IMR-90 (cell line): Measurements from ENCODE around the gene WASHC3. TPM values are rescaled to one million over a fixed set of nuclear protein-coding genes. Genes with fewer than 3 reads are reported as not detected.

Source experiments
- ATAC-seq: fragments of 200-7000 bp; cut with Tn5 transposase; 2 replicates; pipeline ENCODE4 v1.9.1; 2020; ENCODE audit warnings: low read depth, mild to moderate bottlenecking, moderate library complexity
- BruUV-seq: library from RNA; stranded (reverse); fragments of 400-500 nt; replicated peaks from 2 replicates; lab custom pipeline; 2021; lab: Mats Ljungman, UMichigan
- CTCF ChIA-PET: fragments of 300-600 bp; formaldehyde crosslinking; extraction: SDS; loops from one replicate; lab custom pipeline; 2021; ENCODE audit warnings: antibody characterized with exemption; lab: Yijun Ruan, JAX
- POLR2A ChIA-PET: fragments of 300-600 bp; sonication (Branson Sonifier 250); formaldehyde crosslinking; loops from one replicate; lab custom pipeline; 2022; ENCODE audit warnings: antibody characterized with exemption; ENCODE audit not compliant: unreplicated experiment; lab: Charles Lee
- DNase-seq: peaks from one replicate; pipeline ENCODE4 v3.0.0; 2013
- H2AFZ ChIP-seq: replicated peaks from 2 replicates; pipeline ENCODE3; 2013; ENCODE audit warnings: low read length, mild to moderate bottlenecking; ENCODE audit not compliant: poor library complexity
- H2AK5ac ChIP-seq: 2 replicates; pipeline ENCODE4 v1.6.1; 2013; ENCODE audit warnings: low read depth, low read length, inconsistent platforms
- H2AK9ac ChIP-seq: replicated peaks from 2 replicates; pipeline ENCODE3; 2013; ENCODE audit warnings: mild to moderate bottlenecking, low read depth, low read length, moderate library complexity; ENCODE audit not compliant: poor library complexity
- H2BK120ac ChIP-seq: 2 replicates; pipeline ENCODE4 v1.6.1; 2013; ENCODE audit warnings: low read depth, low read length, inconsistent platforms
- H2BK15ac ChIP-seq: 3 replicates; pipeline ENCODE4 v1.6.1; 2013; ENCODE audit warnings: low read depth, low read length, inconsistent platforms
- H2BK20ac ChIP-seq: 2 replicates; pipeline ENCODE4 v1.6.1; 2013; ENCODE audit warnings: low read depth, mild to moderate bottlenecking, inconsistent platforms, low read length, moderate library complexity
- H2BK5ac ChIP-seq: 2 replicates; pipeline ENCODE4 v1.6.1; 2013; ENCODE audit warnings: mild to moderate bottlenecking, low read depth, low read length, inconsistent platforms; ENCODE audit not compliant: poor library complexity, severe bottlenecking
- H3K14ac ChIP-seq: replicated peaks from 2 replicates; pipeline ENCODE4 v1.6.1; 2013; ENCODE audit warnings: low read depth, low read length, inconsistent platforms
- H3K18ac ChIP-seq: 2 replicates; pipeline ENCODE4 v1.6.1; 2013; ENCODE audit warnings: low read depth, low read length, control low read depth
- H3K23ac ChIP-seq: 2 replicates; pipeline ENCODE4 v1.6.1; 2013; ENCODE audit warnings: low read depth, low read length, inconsistent platforms
- H3K27ac ChIP-seq: 2 replicates; pipeline ENCODE4 v1.5.1; 2013; ENCODE audit warnings: mild to moderate bottlenecking, control low read depth, low read length; ENCODE audit not compliant: insufficient read depth
- H3K27me3 ChIP-seq: 2 replicates; pipeline ENCODE4 v1.6.1; 2013; ENCODE audit warnings: low read length; ENCODE audit not compliant: control insufficient read depth, insufficient read depth
- H3K36me3 ChIP-seq: 2 replicates; pipeline ENCODE4 v1.6.1; 2013; ENCODE audit warnings: low read length, mixed read lengths; ENCODE audit not compliant: control insufficient read depth, insufficient read depth
- H3K4ac ChIP-seq: 2 replicates; pipeline ENCODE4 v1.6.1; 2013; ENCODE audit warnings: low read depth, low read length, inconsistent platforms
- H3K4me1 ChIP-seq: 2 replicates; pipeline ENCODE4 v1.6.1; 2013; ENCODE audit warnings: low read length, mixed read lengths; ENCODE audit not compliant: control insufficient read depth, insufficient read depth
- H3K4me2 ChIP-seq: 2 replicates; pipeline ENCODE4 v1.6.1; 2013; ENCODE audit warnings: low read depth, mild to moderate bottlenecking, control low read depth, low read length, moderate library complexity
- H3K4me3 ChIP-seq: 2 replicates; pipeline ENCODE4 v1.5.1; 2013; ENCODE audit warnings: low read depth, mild to moderate bottlenecking, control low read depth, low read length, moderate library complexity; ENCODE audit not compliant: insufficient read depth
- H3K56ac ChIP-seq: 2 replicates; pipeline ENCODE4 v1.6.1; 2013; ENCODE audit warnings: low read length, inconsistent platforms; ENCODE audit not compliant: insufficient read depth; ENCODE audit errors: extremely low read depth
- H3K79me1 ChIP-seq, 2 experiments: 2 replicates each; pipeline ENCODE4 v1.6.1; 2013; ENCODE audit warnings: low read length in 2 of 2, inconsistent platforms in 1 of 2, low read depth in 1 of 2
- H3K9ac ChIP-seq: 2 replicates; pipeline ENCODE4 v1.6.1; 2013; ENCODE audit warnings: low read depth, low read length, control low read depth
- H3K9me1 ChIP-seq: 2 replicates; pipeline ENCODE4 v1.6.1; 2013; ENCODE audit warnings: low read length, inconsistent platforms; ENCODE audit not compliant: insufficient read depth
- H3K9me3 ChIP-seq: 2 replicates; pipeline ENCODE4 v1.6.1; 2013; ENCODE audit warnings: low read length; ENCODE audit not compliant: control insufficient read depth, insufficient read depth
- H4K20me1 ChIP-seq: 2 replicates; pipeline ENCODE4 v1.6.1; 2013; ENCODE audit warnings: low read length, inconsistent platforms; ENCODE audit not compliant: insufficient read depth
- H4K5ac ChIP-seq: 2 replicates; pipeline ENCODE4 v1.6.1; 2013; ENCODE audit warnings: mild to moderate bottlenecking, low read depth, low read length, control low read depth
- H4K8ac ChIP-seq, 2 experiments: 2 replicates each; pipeline ENCODE4 v1.6.1; 2013; ENCODE audit warnings: low read depth in 2 of 2, low read length in 2 of 2, control low read depth in 1 of 2, inconsistent platforms in 1 of 2
- H4K91ac ChIP-seq: 2 replicates; pipeline ENCODE4 v1.6.1; 2013; ENCODE audit warnings: low read depth, low read length, inconsistent platforms; ENCODE audit not compliant: insufficient read depth
- BHLHE40 ChIP-seq: fragments of 150-350 bp; IDR thresholded peaks from 2 replicates; pipeline ENCODE4 v1.6.1; 2016; ENCODE audit warnings: mild to moderate bottlenecking, low read depth, low read length
- CEBPB ChIP-seq: IDR thresholded peaks from 2 replicates; pipeline ENCODE4 v1.6.1; 2012; ENCODE audit warnings: low read depth, low read length, improper control_type of control experiment
- CHD1 ChIP-seq: IDR thresholded peaks from 2 replicates; pipeline ENCODE4 v1.6.1; 2012; ENCODE audit warnings: low read depth, low read length, improper control_type of control experiment
- CTCF ChIP-seq: conservative IDR thresholded peaks from 2 replicates; pipeline ENCODE4 v1.5.1; 2012; ENCODE audit warnings: mild to moderate bottlenecking, low read depth, low read length, improper control_type of control experiment
- FOS ChIP-seq: fragments of 150-350 bp; IDR thresholded peaks from 2 replicates; pipeline ENCODE4 v1.6.1; 2016; ENCODE audit warnings: low read depth, low read length
- MAZ ChIP-seq: IDR thresholded peaks from 2 replicates; pipeline ENCODE4 v1.6.1; 2012; ENCODE audit warnings: low read depth, mild to moderate bottlenecking, low read length, improper control_type of control experiment, moderate library complexity, borderline replicate concordance
- NFE2L2 ChIP-seq: fragments of 150-350 bp; IDR thresholded peaks from 2 replicates; pipeline ENCODE4 v1.6.1; 2016; ENCODE audit warnings: low read depth, mild to moderate bottlenecking, low read length
- RAD21 ChIP-seq: IDR thresholded peaks from 2 replicates; pipeline ENCODE4 v1.6.1; 2012; ENCODE audit warnings: low read length, improper control_type of control experiment
- RCOR1 ChIP-seq: IDR thresholded peaks from 2 replicates; pipeline ENCODE4 v1.6.1; 2012; ENCODE audit warnings: mild to moderate bottlenecking, low read length, improper control_type of control experiment; ENCODE audit not compliant: insufficient replicate concordance
- RFX5 ChIP-seq: IDR thresholded peaks from 2 replicates; pipeline ENCODE4 v1.8.0; 2012; ENCODE audit warnings: low read depth, mild to moderate bottlenecking, low read length, moderate library complexity
- USF2 ChIP-seq: fragments of 150-350 bp; IDR thresholded peaks from 2 replicates; pipeline ENCODE4 v1.6.1; 2017; ENCODE audit warnings: mild to moderate bottlenecking, antibody characterized with exemption, low read length, low read depth
- WGBS, 2 experiments: methylation state at CpG; one replicate each; pipeline versions ENCODE4 v1.1.5 to v1.1.7; 2013; ENCODE audit warnings: missing lambda C conversion rate in 2 of 2; ENCODE audit not compliant: insufficient read length in 1 of 2; ENCODE audit errors: extremely low coverage in 2 of 2; 5-methylcytosine and 5-hydroxymethylcytosine counted together
- dilution Hi-C: fragments of 300-500 bp; cut with HindIII; formaldehyde crosslinking; loops from one replicate; pipeline ENCODE4 v1.14.3; 2018; ENCODE audit warnings: low sequenced_read_pairs; ENCODE audit not compliant: unreplicated experiment
- in situ Hi-C: fragments of 300-500 bp; cut with MboI; formaldehyde crosslinking; loops from 3 replicates; pipeline ENCODE4 v1.14.3; 2019; ENCODE audit warnings: low sequenced_read_pairs, inconsistent platforms, mixed read lengths
- intact Hi-C: fragments of 100-400 bp; cut with micrococcal nuclease; formaldehyde crosslinking; loops from 2 replicates; pipeline ENCODE4 v1.10.0; 2022
- polyA plus RNA-seq, 3 experiments: library from polyadenylated mRNA; depleted of rRNA; stranded (reverse); fragments of >200 nt; gene quantifications; 2 replicates each; pipeline ENCODE4 v1.2.3, GENCODE V29; 2012; ENCODE audit warnings: low replicate concordance in 1 of 3
- total RNA-seq: library from RNA; depleted of rRNA; stranded (reverse); fragments of >200 nt; gene quantifications from 2 replicates; pipeline ENCODE4 v1.2.3, GENCODE V29; 2012

WASHC3 gene
- total and polyA plus RNA-seq, 2 of the 4 experiments (the other 2 are of a cell fraction): 54.8 to 87.1 TPM

- H3K18ac ChIP-seq: no peak overlapping the region
- no CpG with 5 or more reads among the region's 3 CpGs for WGBS, 2 experiments
Observed at GRCh38 chr12:102096855-102097254, 35.1 kb upstream of the WASHC3 start.

More at GRCh38 chr12:102096855-102097254, 35.1 kb upstream of the WASHC3 start:
- no peak overlapping the region for H2BK20ac ChIP-seq
- peaks cover 0 to 12% of the 10 kb centered on the region in 2 experiments; a peak in 1 of 4 replicates for H3K79me1 ChIP-seq
- peaks cover 3% of the 10 kb centered on the region; the same call in 1 of the 2 replicates for H3K4me1 ChIP-seq
- no peak overlapping the region for H2BK5ac ChIP-seq
- H4K20me1 ChIP-seq: no peaks in the 10 kb centered on the region
- no peak overlapping the region for H3K4me2 ChIP-seq
- no TSS peak for BruUV-seq
- H4K5ac ChIP-seq: no peak overlapping the region
- CTCF ChIA-PET: interaction anchor here (0.5 to 0.6 kb wide), 2 partner anchors 698 to 1773 kb away, joined by 3 read pairs; no protein-coding TSS in a partner anchor
- no peaks in the 10 kb centered on the region for H3K9me3 ChIP-seq
- H4K91ac ChIP-seq: no peak overlapping the region
- no peak overlapping the region for H3K56ac ChIP-seq
- dilution Hi-C loops (no loop called here), intact Hi-C loops (loop anchor here (10.0 kb wide), 1 partner anchor 322 kb away; no protein-coding TSS in a partner anchor), in situ Hi-C loops (no loop called here)
- H3K14ac ChIP-seq: no peak overlapping the region
- H3K36me3 ChIP-seq: peaks cover 11% of the 10 kb centered on the region
- POLR2A ChIA-PET: no interaction called here
- no peak overlapping the region for H3K27ac ChIP-seq
- no peak overlapping the region for H3K4ac ChIP-seq
- no peak overlapping the region for H2BK120ac ChIP-seq
- no peak overlapping the region for H2BK15ac ChIP-seq
- H3K9ac ChIP-seq: no peak overlapping the region
- H3K23ac ChIP-seq: no peak overlapping the region
- no peak overlapping the region for H4K8ac ChIP-seq
- H2AFZ ChIP-seq: no peak overlapping the region
- H3K27me3 ChIP-seq: no peaks in the 10 kb centered on the region
- ATAC-seq (no peak), DNase-seq (no peak)
- no peak overlapping the region for H2AK5ac ChIP-seq
- TF ChIP-seq FOS (no peak), CHD1 (no peak), USF2 (no peak), MAZ (no peak), RCOR1 (no peak), NFE2L2 (no peak), BHLHE40 (no peak), CTCF (no peak), CEBPB (no peak), RFX5 (no peak), RAD21 (no peak)
- H2AK9ac ChIP-seq: no peak overlapping the region
- H3K4me3 ChIP-seq: no peak overlapping the region
- H3K9me1 ChIP-seq: no peaks in the 10 kb centered on the region
